HG02610 (cell line): ENCODE data around the gene EFNB2.

Experiments
- ATAC-seq: cut with Tn5 transposase; IDR thresholded peaks from one replicate; pipeline ENCODE4 v1.9.1; 2021; ENCODE audit warnings: mild to moderate bottlenecking, moderate library complexity; ENCODE audit not compliant: unreplicated experiment

EFNB2 gene, protein sequence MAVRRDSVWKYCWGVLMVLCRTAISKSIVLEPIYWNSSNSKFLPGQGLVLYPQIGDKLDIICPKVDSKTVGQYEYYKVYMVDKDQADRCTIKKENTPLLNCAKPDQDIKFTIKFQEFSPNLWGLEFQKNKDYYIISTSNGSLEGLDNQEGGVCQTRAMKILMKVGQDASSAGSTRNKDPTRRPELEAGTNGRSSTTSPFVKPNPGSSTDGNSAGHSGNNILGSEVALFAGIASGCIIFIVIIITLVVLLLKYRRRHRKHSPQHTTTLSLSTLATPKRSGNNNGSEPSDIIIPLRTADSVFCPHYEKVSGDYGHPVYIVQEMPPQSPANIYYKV

GRCh38 chr13:106535552-106536243 lies at the start of gene EFNB2:
Gene EFNB2, minus strand, starts transcription at chr13:106535662. Its CDS starts 698 bp downstream, at chr13:106534964.
- peak; percentile 99 for ATAC-seq

GRCh38 chr13:106581225-106581624 lies 45.8 kb upstream of the EFNB2 start:
- ATAC-seq, result no peak

DNA sequence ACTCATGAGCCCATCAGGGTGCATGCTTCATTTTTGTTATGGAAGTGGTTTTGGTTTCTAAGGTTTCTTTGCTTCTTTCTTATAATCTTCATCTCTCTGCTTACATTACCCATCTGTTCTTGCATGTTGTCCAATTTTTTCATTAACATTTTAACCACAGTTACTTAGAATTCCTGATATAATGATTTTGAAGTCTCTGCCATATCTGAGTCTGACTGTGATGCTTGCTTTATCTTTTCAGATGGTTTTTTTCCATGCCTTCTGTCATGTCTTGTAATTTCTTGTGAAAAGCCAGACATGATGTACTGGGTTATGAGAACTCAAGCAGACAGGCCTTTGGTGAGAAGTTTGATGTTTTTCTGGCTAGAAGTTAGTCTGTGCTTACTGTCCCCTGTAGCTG lies 40.4 kb upstream of the EFNB2 start:
- no peak for ATAC-seq

DNA sequence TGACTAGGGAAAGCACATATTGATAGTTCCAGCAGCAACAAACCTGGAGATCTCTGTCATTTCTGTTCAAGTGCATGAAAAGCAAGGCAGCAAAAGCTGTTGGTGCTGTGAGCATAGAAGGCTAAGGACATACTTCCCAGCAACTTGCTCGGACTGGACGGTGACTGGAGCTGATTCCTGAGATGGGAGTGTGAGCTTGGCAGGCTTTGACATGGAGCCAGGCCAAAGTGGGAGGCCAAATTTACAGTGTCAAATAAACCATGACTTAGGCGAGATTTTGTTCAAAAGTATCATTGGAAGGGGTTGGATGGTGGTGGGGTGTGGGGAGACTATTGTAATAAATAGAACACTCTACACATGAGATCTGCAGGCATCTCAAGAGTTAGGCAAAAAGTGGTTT lies 38.4 kb upstream of the EFNB2 start:
- no peak for ATAC-seq

GRCh38 chr13:106573284-106573846 lies 37.9 kb upstream of the EFNB2 start:
- no peak for ATAC-seq

GRCh38 chr13:106570299-106570852 lies 34.9 kb upstream of the EFNB2 start:
- ATAC-seq, result peak; percentile 58

GRCh38 chr13:106569233-106570095 lies 34.0 kb upstream of the EFNB2 start:
- no peak for ATAC-seq

DNA sequence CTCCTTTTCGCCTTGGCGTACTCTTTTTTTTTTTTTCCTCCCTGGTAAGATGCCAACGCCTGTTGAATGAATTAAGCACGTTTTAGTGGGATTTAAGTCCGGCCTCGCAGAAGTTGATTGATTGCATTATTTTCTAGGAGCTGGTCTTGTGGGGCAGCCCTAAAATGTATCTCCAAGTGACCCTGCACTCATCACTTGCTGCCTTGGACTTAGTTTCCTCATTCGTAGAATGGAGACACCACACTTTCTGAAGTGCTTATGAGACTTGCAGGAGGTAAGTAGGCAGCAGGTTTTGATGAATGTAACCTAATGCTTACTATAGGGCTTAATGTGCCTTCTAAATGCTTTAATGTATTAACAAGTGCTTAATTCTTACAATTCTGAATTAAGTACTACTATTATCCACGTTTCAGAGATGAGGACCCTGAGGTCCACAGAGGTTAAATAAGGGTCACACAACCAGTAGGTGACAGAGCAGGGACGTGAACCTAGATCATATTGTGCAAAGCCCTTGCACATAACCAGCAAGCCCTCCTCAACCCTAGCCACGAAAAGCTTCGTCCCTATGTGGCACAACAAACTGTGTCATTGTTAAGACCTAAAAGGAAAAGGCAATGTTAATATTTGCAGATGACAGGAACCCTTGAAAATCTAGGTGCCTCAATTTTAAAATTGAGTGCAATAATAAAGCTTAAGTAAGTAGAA lies 33.0 kb upstream of the EFNB2 start:
- peak; percentile 17 for ATAC-seq

GRCh38 chr13:106567474-106568298 lies 32.2 kb upstream of the EFNB2 start, which contains the start of gene ARGLU1:
Gene ARGLU1, minus strand, starts transcription at chr13:106568137. Its CDS starts 218 bp downstream, at chr13:106567919.
- peak; percentile 59 for ATAC-seq

- peak; percentile 34 for ATAC-seq
These were observed 31.4 kb upstream of the EFNB2 start for GRCh38 chr13:106566641-106567473.

GRCh38 chr13:106565127-106565775 lies 29.8 kb upstream of the EFNB2 start:
- ATAC-seq, result no peak

DNA sequence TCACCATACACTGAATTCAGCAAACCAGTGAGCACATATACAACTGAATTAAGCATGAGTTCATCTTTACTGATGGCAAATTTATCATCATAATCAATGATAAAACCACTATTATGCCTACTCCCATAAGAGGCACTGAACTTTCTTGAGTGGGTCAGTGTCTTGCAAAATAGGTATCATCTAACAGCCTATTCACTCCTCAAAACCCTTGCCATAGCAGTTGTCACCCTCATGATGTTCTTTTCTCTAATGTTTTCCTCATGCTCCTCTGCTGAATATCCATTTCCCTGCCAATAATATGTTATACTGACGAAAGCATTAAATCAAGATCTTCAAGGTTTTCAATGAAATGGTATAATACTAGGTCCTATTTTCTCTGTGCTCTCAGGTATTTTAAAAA lies 26.8 kb upstream of the EFNB2 start:
- no peak for ATAC-seq

DNA sequence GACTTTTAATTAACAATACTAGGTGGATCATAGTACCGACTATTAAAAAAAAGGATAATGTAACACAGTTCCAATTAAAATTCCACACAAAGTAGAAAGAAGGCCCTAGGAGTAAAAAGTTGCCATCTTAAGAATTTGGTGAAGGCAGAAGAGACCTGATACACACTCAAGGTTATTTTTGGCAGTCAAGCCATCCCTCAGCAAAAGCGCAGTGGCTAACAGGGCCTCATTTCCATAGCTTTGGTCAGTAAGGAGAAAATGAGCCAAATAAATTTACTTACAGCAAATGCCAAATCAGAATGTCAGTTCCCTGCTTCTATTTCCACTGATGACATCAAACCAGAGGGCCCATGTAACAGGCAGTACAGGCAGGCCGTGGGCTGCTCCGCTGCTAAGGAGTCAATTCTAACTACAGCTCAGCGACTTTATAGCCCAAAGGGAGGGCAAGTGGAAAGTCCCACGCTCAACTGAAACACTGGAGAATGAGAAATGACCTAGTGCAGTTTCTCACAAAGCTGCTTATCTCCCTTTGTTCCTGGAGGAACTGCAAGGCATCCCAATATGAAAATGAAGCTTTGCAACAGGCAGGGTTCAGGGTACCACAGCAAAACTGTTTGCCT lies 26.2 kb upstream of the EFNB2 start:
- peak; percentile 92 for ATAC-seq

DNA sequence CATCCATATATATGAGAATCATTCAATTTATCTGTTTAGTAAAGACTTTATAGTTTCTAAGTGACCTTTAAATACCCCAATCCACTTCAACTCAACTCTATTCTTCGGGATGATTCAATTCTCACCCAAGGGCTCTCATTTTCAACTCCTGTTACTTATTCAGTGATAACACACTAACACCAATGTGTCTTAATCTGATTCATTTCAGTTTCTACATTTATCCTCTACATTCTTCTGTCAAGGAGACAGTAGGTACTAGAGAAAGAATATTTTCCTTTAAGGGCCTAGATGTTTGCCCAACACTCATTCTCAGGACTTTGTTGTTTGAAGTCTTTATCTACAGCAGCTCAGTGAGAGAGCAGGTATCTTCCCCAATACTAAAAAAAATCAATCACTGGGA lies 25.4 kb upstream of the EFNB2 start:
- peak; percentile 67 for ATAC-seq

GRCh38 chr13:106558527-106558926 lies 23.1 kb upstream of the EFNB2 start:
- no peak for ATAC-seq

DNA sequence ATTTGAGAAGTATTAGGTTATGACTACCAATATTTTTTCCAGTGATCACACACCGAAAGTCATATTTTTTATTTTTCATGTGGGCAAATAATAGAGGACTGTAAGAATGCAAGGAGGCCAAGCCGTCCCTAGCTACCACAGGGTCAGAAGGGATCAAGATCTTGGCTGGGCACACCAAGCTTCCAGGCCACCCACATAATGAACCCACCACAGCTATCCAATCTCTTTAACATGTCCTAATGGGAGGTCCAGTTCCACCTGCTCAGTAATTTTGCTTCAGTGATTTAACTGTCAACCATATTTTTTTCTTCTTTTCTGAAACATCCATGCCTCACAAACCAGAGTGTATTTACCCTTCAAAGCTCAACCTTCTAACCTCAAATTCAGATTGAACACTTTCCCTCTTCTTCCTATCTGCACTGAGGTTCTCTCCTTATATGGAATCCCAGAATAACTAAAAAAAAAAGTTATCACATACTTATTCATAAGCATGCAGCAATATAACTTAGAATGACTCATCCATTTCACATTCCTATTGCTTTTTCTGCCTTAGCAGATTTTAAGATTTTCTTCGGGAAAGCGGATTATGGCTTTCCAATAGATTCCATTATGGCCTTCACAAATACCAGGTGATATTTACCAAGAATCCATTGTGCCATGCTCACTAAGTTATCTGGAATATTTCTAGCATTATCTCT lies 20.3 kb upstream of the EFNB2 start:
- ATAC-seq, result no peak

- ATAC-seq, result no peak
These were observed 16.3 kb upstream of the EFNB2 start for GRCh38 chr13:106551751-106552150.
